Endothelial cell of umbilical vein (primary cell): Measurements from ENCODE around the gene PRR14. TPM values are rescaled to one million over a fixed set of nuclear protein-coding genes. Genes with fewer than 3 reads are reported as not detected.

Experiments used
- BruUV-seq: library from RNA; stranded (reverse); fragments of 400-500 nt; replicated peaks from 2 replicates; lab custom pipeline; 2021; lab: Mats Ljungman, UMichigan
- CTCF ChIA-PET: fragments of 300-600, 350-600 bp; sonication (Branson Sonifier 250); formaldehyde crosslinking; loops from one replicate; lab custom pipeline; 2021; ENCODE audit warnings: antibody characterized with exemption, inconsistent platforms; lab: Charles Lee
- POLR2A ChIA-PET: fragments of 300-600, 350-600 bp; sonication (Branson Sonifier 250); formaldehyde crosslinking; loops from one replicate; lab custom pipeline; 2021; ENCODE audit warnings: antibody characterized with exemption, inconsistent platforms; lab: Charles Lee
- DNase-seq: peaks from one replicate; pipeline ENCODE4 v3.0.0-alpha.2; 2011; ENCODE audit warnings: low read depth, low spot score
- FAIRE-seq: peaks from 2 replicates; lab custom pipeline; 2011; peaks lifted over from hg19 to GRCh38; lab: Jason Lieb, UNC
- H2AFZ ChIP-seq: 2 replicates; pipeline ENCODE4 v1.6.0; 2012; ENCODE audit warnings: low read depth, low read length, control low read depth, inconsistent platforms
- H3K27ac ChIP-seq: 2 replicates; pipeline ENCODE4 v1.5.1; 2011; ENCODE audit warnings: low read depth, mild to moderate bottlenecking, control low read depth, low read length, moderate library complexity; ENCODE audit not compliant: insufficient read depth
- H3K27me3 ChIP-seq, 2 experiments: 2 replicates each; pipeline versions ENCODE4 v1.6.0 to v1.6.1; 2011; ENCODE audit warnings: low read length in 2 of 2, mixed read lengths in 1 of 2; ENCODE audit not compliant: control insufficient read depth in 2 of 2, insufficient read depth in 2 of 2
- H3K36me3 ChIP-seq, 2 experiments: 2 replicates in 1 of 2; 3 replicates in 1 of 2; pipeline ENCODE4 v1.5.1; 2011; ENCODE audit warnings: low read length in 2 of 2, mild to moderate bottlenecking in 1 of 2, moderate library complexity in 1 of 2; ENCODE audit not compliant: control insufficient read depth in 2 of 2, insufficient read depth in 2 of 2; ENCODE audit errors: extremely low read depth in 1 of 2
- H3K4me1 ChIP-seq: 3 replicates; pipeline ENCODE4 v1.5.1; 2011; ENCODE audit warnings: mild to moderate bottlenecking, low read length; ENCODE audit not compliant: control insufficient read depth, insufficient read depth; ENCODE audit errors: extremely low read depth
- H3K4me2 ChIP-seq: 2 replicates; pipeline ENCODE4 v1.6.1; 2011; ENCODE audit warnings: low read length, control low read depth, mixed read lengths; ENCODE audit not compliant: insufficient read depth
- H3K4me3 ChIP-seq, 3 experiments: fragments of 200-600 bp in 1 of 3; sonication (generic), shearing (Covaris generic) in 1 of 3; replicated peaks in 1 of 3; 2 replicates each; pipeline ENCODE4 v1.5.1; 2011 to 2016; ENCODE audit warnings: control low read depth in 3 of 3, low read length in 3 of 3, mild to moderate bottlenecking in 2 of 3, inconsistent platforms in 1 of 3, low read depth in 1 of 3, moderate library complexity in 1 of 3; ENCODE audit not compliant: insufficient read depth in 1 of 3
- H3K79me2 ChIP-seq: 2 replicates; pipeline ENCODE4 v1.6.0; 2012; ENCODE audit warnings: low read length, inconsistent platforms; ENCODE audit not compliant: control insufficient read depth, insufficient read depth
- H3K9ac ChIP-seq: replicated peaks from 2 replicates; pipeline ENCODE3; 2011; ENCODE audit warnings: low read length, control low read depth; ENCODE audit not compliant: insufficient read depth; ENCODE audit errors: extremely low read depth
- H3K9me1 ChIP-seq: replicated peaks from 3 replicates; pipeline ENCODE4 v1.6.0; 2011; ENCODE audit warnings: mild to moderate bottlenecking, low read length; ENCODE audit not compliant: control insufficient read depth, insufficient read depth; ENCODE audit errors: extremely low read depth
- H3K9me3 ChIP-seq: replicated peaks from 2 replicates; pipeline ENCODE4 v1.5.1; 2012; ENCODE audit warnings: low read length, inconsistent platforms; ENCODE audit not compliant: control insufficient read depth, insufficient read depth
- H4K20me1 ChIP-seq: replicated peaks from 2 replicates; pipeline ENCODE3; 2011; ENCODE audit warnings: mild to moderate bottlenecking, low read length; ENCODE audit not compliant: control insufficient read depth, insufficient read depth; ENCODE audit errors: extremely low read depth
- CTCF ChIP-seq, 2 donors: IDR thresholded peaks; 1 replicate in 1 of 2; 2 replicates in 1 of 2; pipeline ENCODE4 v1.5.1; 2011; ENCODE audit warnings: low read length in 2 of 2, mild to moderate bottlenecking in 2 of 2, moderate library complexity in 2 of 2, control low read depth in 1 of 2, inconsistent platforms in 1 of 2, low read depth in 1 of 2; ENCODE audit not compliant: insufficient read depth in 1 of 2; ENCODE audit errors: extremely low read depth in 1 of 2
- EZH2 ChIP-seq: IDR thresholded peaks from 2 replicates; pipeline ENCODE4 v1.6.1; 2012; ENCODE audit warnings: borderline replicate concordance, low read depth, mild to moderate bottlenecking, moderate library complexity, low read length, inconsistent platforms; ENCODE audit not compliant: severe bottlenecking
- FOS ChIP-seq: IDR thresholded peaks from 2 replicates; pipeline ENCODE4 v1.6.1; 2011; ENCODE audit warnings: mild to moderate bottlenecking, low read length, moderate library complexity, borderline replicate concordance; ENCODE audit not compliant: insufficient read depth
- GATA2 ChIP-seq: IDR thresholded peaks from 2 replicates; pipeline ENCODE4 v1.7.0; 2011; ENCODE audit warnings: low read depth, mild to moderate bottlenecking, moderate library complexity, mixed read lengths, low read length; ENCODE audit not compliant: insufficient read length, insufficient read depth
- JUN ChIP-seq: IDR thresholded peaks from 2 replicates; pipeline ENCODE4 v1.6.1; 2011; ENCODE audit warnings: borderline replicate concordance, low read depth; ENCODE audit not compliant: insufficient read length, insufficient read depth
- MAX ChIP-seq: IDR thresholded peaks from 2 replicates; pipeline ENCODE4 v1.6.1; 2011; ENCODE audit not compliant: insufficient read depth, insufficient read length
- MYC ChIP-seq: IDR thresholded peaks from one replicate; pipeline ENCODE4 v1.6.1; 2011; ENCODE audit warnings: mild to moderate bottlenecking, low read depth, low read length
- POLR2A ChIP-seq: IDR thresholded peaks from 2 replicates; pipeline ENCODE4 v1.6.1; 2012; ENCODE audit warnings: low read depth, mild to moderate bottlenecking, control low read depth, low read length
- POLR2AphosphoS5 ChIP-seq: IDR thresholded peaks from 2 replicates; pipeline ENCODE4 v1.6.1; 2012; ENCODE audit warnings: low read depth, mild to moderate bottlenecking, control low read depth, low read length, moderate library complexity; ENCODE audit not compliant: insufficient read depth
- dilution Hi-C: fragments of 300-500 bp; cut with MboI; formaldehyde crosslinking; loops from one replicate; pipeline ENCODE4 v1.15.0; 2019; ENCODE audit warnings: low sequenced_read_pairs; ENCODE audit not compliant: extremely low pct_ligation_motif_present
- intact Hi-C: fragments of 100-400 bp; cut with micrococcal nuclease; formaldehyde crosslinking; loops from one replicate; pipeline ENCODE4 v1.10.0; 2022
- polyA plus RNA-seq, 4 experiments: library from polyadenylated mRNA; depleted of rRNA in 3 of 4; stranded (reverse) in 3 of 4; unstranded in 1 of 4; fragments of >200 nt; gene quantifications; 2 replicates each; pipeline versions ENCODE4 v1.2.1 to v1.2.3, GENCODE V29; 2011 to 2012; ENCODE audit warnings: missing spikeins in 1 of 4
- total RNA-seq: library from RNA; stranded (reverse); gene quantifications from 2 replicates; pipeline ENCODE4 v1.2.3, GENCODE V29; 2021

Gene PRR14
- total and polyA plus RNA-seq, 2 donors (not counting 3 experiments of a cell fraction or from before 2014, with no cell fraction given), result 17.0 to 70.0 TPM

GRCh38 chr16:30602616-30603277 lies 48.0 kb upstream of the PRR14 start:
- Histone ChIP-seq H3K79me2 (no peaks in the 10 kb centered on the region), H2AFZ (no peak overlapping the region), H3K9me3 (no peaks in the 10 kb centered on the region), H3K36me3 (peaks cover 0 to 19% of the 10 kb centered on the region in 2 experiments), H3K27ac (no peak overlapping the region), H3K9me1 (no peaks in the 10 kb centered on the region), H3K27me3 (no peaks in the 10 kb centered on the region), H3K4me3 (no peak overlapping the region), H3K9ac (no peak overlapping the region), H3K4me1 (no peaks in the 10 kb centered on the region), H4K20me1 (no peaks in the 10 kb centered on the region), H3K4me2 (no peak overlapping the region)
- dilution Hi-C loops, result no loop called here
- POLR2A ChIA-PET, result no interaction called here
- no TSS peak for BruUV-seq
- no peak for TF ChIP-seq CTCF (IDR thresholded peaks at IDR 0.05; ENCODE audit: extremely low read depth in 1 of 2, insufficient read depth in 1 of 2, low read depth in 1 of 2, low read length in 2 of 2)
- no peak for TF ChIP-seq MAX
- TF ChIP-seq EZH2, result no peak
- TF ChIP-seq GATA2, result no peak
- TF ChIP-seq FOS, result no peak
- no peak for TF ChIP-seq MYC
- TF ChIP-seq POLR2AphosphoS5, result no peak
- no peak for TF ChIP-seq POLR2A
- no peak for TF ChIP-seq JUN
- no peak for DNase-seq
- no peak for FAIRE-seq
- intact Hi-C loops, result no loop called here
- CTCF ChIA-PET, result interaction anchor here (0.8 to 2.9 kb wide), 2 partner anchors 8 to 173 kb away, joined by 3 to 15 read pairs; partner anchors contain the start of genes DCTPP1 and ZNF689
